GM20000 (cell line): ENCODE data around the gene SLC25A2.
"Not testable (repeated sequence)": the region's sequence is repeated elsewhere in the genome, so short reads cannot be mapped to it uniquely, and the experiment has no call there.

Experiments
- DNase-seq: peaks from one replicate; pipeline ENCODE4 v3.0.0; 2012; ENCODE audit warnings: low spot score
- TF ChIP-seq, protein P1 (sequence below): IDR thresholded peaks from 2 replicates; pipeline ENCODE4 v1.5.1; 2012; ENCODE audit warnings: mild to moderate bottlenecking, control low read depth; ENCODE audit errors: extremely low read depth, missing control alignments

SLC25A2 gene

DNA sequence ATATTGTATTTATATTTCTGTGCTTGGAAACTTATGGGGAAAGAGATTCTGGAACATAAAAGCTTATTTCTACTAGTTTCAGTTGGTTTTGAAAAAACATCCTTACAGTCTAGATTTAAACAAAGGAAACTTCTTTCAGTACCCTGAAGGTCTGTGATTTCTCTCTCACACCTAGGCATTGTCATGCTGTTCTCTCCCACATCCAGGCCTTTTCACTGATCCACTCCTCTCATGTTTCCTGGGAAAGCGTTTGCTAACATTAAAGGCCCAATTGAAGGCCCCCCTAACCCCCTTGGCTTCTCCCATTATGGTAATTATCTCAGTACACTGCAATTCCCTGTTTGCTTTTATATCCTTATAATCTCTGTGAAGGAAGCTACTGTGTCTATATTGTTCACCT lies 38.9 kb upstream of the SLC25A2 start:
- no peak for DNase-seq

DNA sequence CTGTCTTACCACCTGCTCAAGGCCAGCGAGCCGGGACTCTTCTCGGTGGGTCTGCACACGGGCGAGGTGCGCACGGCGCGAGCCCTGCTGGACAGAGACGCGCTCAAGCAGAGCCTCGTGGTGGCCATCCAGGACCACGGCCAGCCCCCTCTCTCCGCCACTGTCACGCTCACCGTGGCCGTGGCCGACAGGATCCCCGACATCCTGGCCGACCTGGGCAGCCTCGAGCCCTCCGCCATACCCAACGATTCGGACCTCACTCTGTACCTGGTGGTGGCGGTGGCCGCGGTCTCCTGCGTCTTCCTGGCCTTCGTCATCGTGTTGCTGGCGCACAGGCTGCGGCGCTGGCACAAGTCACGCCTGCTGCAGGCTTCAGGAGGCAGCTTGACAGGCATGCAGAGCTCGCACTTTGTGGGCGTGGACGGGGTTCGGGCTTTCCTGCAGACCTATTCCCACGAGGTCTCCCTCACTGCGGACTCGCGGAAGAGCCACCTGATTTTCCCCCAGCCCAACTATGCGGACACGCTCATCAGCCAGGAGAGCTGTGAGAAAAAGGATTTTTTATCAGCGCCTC lies 37.0 kb upstream of the SLC25A2 start:
- DNase-seq: not testable (repeated sequence)

More for the DNA sequence above, 38.9 kb upstream of the SLC25A2 start:
- TF ChIP-seq, protein P1, sequence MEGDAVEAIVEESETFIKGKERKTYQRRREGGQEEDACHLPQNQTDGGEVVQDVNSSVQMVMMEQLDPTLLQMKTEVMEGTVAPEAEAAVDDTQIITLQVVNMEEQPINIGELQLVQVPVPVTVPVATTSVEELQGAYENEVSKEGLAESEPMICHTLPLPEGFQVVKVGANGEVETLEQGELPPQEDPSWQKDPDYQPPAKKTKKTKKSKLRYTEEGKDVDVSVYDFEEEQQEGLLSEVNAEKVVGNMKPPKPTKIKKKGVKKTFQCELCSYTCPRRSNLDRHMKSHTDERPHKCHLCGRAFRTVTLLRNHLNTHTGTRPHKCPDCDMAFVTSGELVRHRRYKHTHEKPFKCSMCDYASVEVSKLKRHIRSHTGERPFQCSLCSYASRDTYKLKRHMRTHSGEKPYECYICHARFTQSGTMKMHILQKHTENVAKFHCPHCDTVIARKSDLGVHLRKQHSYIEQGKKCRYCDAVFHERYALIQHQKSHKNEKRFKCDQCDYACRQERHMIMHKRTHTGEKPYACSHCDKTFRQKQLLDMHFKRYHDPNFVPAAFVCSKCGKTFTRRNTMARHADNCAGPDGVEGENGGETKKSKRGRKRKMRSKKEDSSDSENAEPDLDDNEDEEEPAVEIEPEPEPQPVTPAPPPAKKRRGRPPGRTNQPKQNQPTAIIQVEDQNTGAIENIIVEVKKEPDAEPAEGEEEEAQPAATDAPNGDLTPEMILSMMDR: no peak

DNA sequence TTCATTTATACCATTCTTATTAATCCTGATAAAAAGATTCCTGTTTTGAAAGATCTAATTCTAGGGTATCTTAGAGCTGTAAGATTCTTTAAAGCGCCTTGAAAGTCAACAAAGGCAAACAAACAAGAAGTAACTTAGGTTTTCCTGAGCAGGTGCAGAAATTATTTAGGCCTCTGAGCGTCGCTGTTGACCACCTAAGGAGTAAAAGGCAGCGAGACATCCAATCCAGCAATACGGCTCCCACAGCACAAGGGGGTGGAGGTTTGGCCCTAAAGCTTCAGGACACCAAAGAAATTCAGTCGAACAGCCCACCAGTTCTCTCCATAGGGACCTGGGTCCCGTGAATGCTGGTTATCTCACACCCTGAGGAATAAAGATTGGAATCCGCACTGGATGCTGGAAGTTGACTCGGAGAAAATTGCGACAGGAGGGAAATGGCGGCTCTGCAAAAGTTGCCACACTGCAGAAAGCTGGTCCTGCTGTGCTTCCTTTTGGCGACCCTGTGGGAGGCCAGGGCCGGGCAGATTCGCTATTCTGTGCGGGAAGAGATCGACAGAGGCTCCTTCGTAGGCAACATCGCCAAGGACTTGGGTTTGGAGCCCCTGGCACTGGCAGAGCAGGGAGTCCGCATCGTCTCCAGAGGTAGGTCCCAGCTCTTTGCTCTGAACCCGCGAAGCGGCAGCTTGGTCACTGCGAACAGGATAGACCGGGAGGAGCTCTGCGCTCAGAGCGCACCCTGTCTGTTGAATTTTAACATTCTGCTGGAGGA lies 34.9 kb upstream of the SLC25A2 start, which contains the start of gene PCDHGA2:
PCDHGA2 (plus strand) TSS at position 223 of the 769 bp plus-strand sequence.
- peak; percentile 72 for DNase-seq

DNA sequence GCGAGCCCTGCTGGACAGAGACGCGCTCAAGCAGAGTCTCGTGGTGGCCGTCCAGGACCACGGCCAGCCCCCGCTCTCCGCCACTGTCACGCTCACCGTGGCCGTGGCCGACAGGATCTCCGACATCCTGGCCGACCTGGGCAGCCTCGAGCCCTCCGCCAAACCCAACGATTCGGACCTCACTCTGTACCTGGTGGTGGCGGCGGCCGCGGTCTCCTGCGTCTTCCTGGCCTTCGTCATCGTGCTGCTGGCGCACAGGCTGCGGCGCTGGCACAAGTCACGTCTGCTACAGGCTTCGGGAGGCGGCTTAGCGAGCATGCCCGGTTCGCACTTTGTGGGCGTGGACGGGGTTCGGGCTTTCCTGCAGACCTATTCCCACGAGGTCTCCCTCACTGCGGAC lies 28.7 kb upstream of the SLC25A2 start:
- DNase-seq: not testable (repeated sequence)

More for the DNA sequence above, 34.9 kb upstream of the SLC25A2 start, which contains the start of gene PCDHGA2:
- TF ChIP-seq, protein P1: peak; percentile 24

DNA sequence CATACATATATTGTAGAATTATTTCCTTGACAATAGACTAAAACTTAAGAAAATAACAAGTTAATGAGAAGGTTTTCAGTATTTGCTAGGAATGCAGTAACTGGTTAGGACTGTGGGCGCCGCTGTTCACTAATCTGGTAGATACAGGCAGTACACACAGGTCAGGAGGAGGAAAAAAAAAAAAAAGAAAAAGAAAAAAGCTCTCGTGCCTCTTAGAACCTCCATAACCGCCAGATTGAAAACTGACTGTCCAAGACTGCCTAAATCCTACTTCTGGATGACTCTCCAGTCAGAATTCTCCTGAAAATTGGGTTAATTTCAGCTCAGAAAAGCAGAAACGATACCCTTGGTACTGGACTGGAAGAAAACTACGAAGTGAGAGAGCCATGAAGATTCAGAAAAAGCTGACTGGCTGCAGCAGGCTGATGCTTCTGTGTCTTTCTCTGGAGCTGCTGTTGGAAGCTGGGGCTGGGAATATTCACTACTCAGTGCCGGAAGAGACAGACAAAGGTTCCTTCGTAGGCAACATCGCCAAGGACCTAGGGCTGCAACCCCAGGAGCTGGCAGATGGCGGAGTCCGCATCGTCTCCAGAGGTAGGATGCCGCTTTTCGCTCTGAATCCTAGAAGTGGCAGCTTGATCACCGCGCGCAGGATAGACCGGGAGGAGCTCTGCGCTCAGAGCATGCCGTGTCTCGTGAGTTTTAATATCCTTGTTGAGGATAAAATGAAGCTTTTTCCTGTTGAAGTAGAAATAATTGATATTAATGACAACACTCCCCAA lies 26.6 kb upstream of the SLC25A2 start, which contains the start of gene PCDHGA1:
PCDHGA1 (plus strand) TSS at position 216 of the 782 bp plus-strand sequence.
- TF ChIP-seq, protein P1: peak; percentile 70
- peak; percentile 63 for DNase-seq

DNA sequence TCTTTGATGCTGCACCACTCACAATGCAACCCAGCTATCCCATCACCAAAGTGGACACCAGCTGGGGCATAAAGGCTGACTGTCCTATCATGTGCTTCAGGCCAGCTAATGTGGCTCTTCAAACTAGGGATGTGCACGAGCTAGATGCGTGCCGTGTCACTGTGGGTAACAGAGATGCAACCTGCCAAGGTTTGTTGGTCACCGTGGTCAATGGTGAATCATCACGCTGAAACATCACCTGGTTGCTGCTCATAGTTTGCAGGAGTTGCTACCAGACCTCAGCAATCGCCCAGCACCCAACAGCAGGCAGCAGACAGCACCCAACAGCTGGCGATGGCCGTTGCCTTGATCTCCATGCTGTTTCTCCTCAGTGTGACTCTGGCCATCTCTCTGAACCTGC lies 24.4 kb upstream of the SLC25A2 start:
- TF ChIP-seq, protein P1: no peak
- DNase-seq: no peak

DNA sequence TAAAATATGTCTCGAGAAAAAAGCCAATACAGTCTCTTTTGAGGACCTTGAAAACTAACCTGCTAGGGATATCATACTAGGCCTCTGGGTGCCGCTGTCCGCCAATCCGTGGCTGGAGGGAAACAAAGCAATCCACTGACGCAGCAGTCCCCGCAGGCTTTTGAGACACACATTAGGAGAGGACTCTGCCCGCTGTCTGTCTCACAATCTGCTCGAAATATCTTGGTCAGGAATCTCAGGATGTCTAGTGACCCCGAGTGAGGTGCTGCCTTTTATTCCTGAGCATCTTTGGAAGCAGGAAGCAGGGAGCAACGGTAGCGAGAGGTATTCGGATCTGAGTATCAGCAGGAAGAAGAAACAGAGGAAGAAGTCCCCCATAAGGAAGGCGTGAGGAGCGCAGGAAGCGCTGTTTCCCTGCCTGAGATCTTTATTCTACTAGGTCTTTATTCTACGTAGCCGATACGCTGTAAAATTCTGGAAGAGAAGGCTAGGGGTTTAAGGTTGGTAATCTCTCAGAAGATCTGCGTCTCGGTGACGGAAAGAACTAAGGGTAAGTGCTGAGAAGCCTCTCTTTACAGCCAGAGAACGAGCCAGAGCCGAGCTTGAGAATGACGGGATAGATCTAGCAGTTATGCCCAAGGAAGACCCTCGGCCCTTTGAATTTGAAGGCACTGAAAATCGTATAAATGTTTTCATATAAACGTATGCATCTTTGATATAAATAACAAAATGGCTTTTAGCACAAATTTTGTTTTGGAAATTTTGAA lies 22.4 kb upstream of the SLC25A2 start:
- DNase-seq: peak; percentile 54
- TF ChIP-seq, protein P1: peak; percentile 35

DNA sequence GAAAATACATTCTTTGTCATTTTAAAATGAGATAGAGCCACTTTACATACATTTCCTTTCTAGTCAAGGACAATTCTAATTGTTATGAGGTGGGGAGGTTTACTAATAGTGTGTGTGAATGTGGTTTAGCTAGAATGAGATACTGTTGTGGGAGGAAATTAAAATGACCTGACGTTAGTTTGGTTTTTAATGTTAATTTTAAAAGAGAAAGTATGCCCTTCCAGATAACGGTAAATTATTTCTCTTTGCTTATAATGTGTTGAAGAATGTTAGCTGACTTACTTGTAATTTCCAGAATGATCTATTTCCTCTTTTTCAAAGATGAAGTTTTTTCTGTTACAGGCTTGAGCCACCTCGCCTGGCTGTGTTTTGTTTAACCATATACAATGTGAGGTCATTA lies 18.4 kb upstream of the SLC25A2 start:
- TF ChIP-seq, protein P1: no peak
- DNase-seq: no peak
